ENCODE results near the gene ESPL1. TPM values are rescaled to one million over a fixed set of nuclear protein-coding genes. Genes with fewer than 3 reads are reported as not detected.
A peak's percentile ranks its signal among the peaks of the same experiment; 100 is the strongest.

The ESPL1 gene
- total RNA-seq, 4 donors from 2014 or later = 0.13 to 1.5 (median 0.52) TPM

DNA sequence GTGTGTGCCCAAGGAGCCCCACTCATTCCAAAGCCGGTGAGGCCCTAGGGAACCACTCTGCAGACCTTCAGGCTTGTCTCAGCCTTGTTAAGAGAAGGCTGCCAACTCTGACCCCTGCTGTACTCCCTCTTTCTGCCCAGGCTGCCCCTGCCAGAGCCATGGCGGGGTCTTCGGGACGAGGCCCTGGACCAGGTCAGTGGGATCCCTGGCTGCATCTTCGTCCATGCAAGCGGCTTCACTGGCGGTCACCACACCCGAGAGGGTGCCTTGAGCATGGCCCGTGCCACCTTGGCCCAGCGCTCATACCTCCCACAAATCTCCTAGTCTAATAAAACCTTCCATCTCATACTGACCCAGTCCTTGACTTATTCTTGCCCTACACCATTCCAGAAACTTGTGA, 38.7 kb downstream of the ESPL1 start:
- peaks cover 47 to 52% of the 10 kb centered on the region in 2 donors for H3K36me3 ChIP-seq

DNA sequence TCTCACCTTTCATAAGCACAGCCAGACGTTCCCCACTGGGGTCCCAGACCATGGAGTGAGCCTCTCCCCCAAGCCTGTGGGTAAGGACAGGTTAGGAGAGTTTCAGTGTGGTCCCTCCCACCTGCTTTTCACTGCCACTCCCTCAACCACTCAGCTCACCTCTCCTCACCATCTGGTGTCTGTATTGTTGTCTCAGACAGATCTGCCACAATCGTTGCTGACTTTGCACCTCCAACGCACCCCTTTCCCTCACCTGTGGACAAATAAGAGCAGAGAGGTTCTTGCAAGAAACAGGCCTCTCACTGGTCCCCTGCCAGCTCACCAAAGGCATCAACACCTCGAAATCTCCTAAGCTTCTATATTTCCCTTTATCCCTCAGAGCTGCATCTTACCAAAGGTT, 40.2 kb downstream of the ESPL1 start:
- no peak for DNase-seq
- no peak overlapping the region for H3K4me3 ChIP-seq (replicated peaks in 1 of 3)
- no peaks in the 10 kb centered on the region for H3K9me3 ChIP-seq
- no peaks in the 10 kb centered on the region for H3K27me3 ChIP-seq
- no peaks in the 10 kb centered on the region for H3K4me1 ChIP-seq
- peaks cover 38 to 43% of the 10 kb centered on the region in 2 donors for H3K36me3 ChIP-seq
- intact Hi-C loops (cut with DNase I) = no loop called here
- TF ChIP-seq POLR2A (IDR thresholded peaks at IDR 0.05) = no peak
- TF ChIP-seq, protein P1, sequence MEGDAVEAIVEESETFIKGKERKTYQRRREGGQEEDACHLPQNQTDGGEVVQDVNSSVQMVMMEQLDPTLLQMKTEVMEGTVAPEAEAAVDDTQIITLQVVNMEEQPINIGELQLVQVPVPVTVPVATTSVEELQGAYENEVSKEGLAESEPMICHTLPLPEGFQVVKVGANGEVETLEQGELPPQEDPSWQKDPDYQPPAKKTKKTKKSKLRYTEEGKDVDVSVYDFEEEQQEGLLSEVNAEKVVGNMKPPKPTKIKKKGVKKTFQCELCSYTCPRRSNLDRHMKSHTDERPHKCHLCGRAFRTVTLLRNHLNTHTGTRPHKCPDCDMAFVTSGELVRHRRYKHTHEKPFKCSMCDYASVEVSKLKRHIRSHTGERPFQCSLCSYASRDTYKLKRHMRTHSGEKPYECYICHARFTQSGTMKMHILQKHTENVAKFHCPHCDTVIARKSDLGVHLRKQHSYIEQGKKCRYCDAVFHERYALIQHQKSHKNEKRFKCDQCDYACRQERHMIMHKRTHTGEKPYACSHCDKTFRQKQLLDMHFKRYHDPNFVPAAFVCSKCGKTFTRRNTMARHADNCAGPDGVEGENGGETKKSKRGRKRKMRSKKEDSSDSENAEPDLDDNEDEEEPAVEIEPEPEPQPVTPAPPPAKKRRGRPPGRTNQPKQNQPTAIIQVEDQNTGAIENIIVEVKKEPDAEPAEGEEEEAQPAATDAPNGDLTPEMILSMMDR (IDR thresholded peaks at IDR 0.05) = no peak
- 72 to 75% methylated on average over 4 of the region's 4 CpGs for WGBS, 2 donors
- H3K27ac ChIP-seq = no peak overlapping the region

More for the DNA sequence above, 38.7 kb downstream of the ESPL1 start:
- H3K9me3 ChIP-seq = no peaks in the 10 kb centered on the region
- H3K27me3 ChIP-seq = no peaks in the 10 kb centered on the region
- H3K4me1 ChIP-seq = no peaks in the 10 kb centered on the region
- no peak for TF ChIP-seq POLR2A (IDR thresholded peaks at IDR 0.05)
- TF ChIP-seq, protein P1 (IDR thresholded peaks at IDR 0.05) = no peak
- no peak for DNase-seq
- intact Hi-C loops (cut with DNase I) = no loop called here
- no peak overlapping the region for H3K4me3 ChIP-seq (replicated peaks in 1 of 3)
- H3K27ac ChIP-seq = no peak overlapping the region
- 95 to 96% methylated on average over 10 of the region's 10 CpGs for WGBS, 2 donors

DNA sequence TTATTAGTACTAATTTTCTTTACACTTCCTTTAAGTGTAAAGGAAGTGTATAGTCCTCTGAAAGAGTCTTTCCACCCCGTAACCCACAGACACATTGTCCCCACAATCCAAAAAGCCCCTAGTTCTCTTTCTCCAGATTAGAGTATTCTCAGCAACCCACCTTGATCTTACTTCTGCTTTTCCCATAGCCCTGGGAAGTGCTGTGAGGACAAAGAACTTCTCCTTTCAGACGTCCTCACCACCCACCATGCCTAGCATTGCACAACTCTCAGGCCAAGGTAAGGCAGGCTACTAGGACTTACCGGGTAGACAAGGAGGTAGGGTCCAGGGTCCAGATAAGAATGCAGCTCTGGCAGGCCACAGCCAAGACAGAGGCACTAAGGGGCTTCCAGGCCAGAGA, 45.9 kb downstream of the ESPL1 start:
- Histone ChIP-seq H3K36me3 (peaks cover 22 to 32% of the 10 kb centered on the region in 2 donors), H3K27ac (no peak overlapping the region), H3K4me3 (replicated peaks in 1 of 3) (no peak overlapping the region), H3K9me3 (no peaks in the 10 kb centered on the region), H3K4me1 (no peaks in the 10 kb centered on the region), H3K27me3 (no peaks in the 10 kb centered on the region)
- WGBS, 2 donors = 64 to 90% methylated on average over 2 to 3 of the region's 3 CpGs
- no peak for DNase-seq
- intact Hi-C loops (cut with DNase I) = no loop called here
- TF ChIP-seq, protein P1 (IDR thresholded peaks at IDR 0.05) = no peak
- no peak for TF ChIP-seq POLR2A (IDR thresholded peaks at IDR 0.05)

DNA sequence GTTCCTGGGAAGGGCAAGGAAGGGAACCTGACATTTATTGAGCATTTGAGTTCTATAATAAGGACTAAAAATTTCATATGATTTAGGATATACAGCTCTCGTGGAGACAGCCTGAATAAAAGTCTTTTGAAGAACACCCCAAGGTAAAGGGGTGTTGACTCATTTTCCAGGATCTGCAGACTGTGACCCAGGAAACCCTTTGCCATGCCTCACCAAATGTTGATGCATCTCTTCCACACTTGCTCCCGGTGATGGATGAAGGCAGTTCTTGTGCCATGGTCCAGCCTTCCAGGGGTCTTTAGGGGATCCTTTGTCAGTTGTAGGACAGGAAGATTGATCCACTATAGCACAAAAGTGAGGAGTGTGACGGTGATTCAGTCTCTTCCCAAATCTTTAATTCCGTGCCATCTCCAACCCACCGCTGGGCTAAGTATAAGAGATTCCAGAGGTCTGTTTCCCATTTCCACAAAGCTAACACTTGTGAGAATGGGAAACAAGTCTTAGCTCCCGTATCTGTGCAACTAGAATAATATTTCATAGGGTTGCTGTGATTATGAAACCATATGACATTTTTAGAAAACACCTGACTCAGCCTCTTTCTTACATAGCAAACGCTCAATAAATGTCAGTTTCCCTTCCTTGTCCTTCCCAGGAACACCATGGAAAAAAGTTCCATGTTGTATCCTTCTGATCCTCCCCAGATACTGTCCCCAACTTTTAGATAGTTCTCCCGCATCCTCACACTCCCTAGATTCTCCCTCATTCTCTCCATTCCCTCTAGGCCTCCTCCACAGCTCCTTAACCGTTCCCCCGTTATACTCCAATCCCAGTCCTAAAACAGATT, 52.5 kb downstream of the ESPL1 start:
- no peaks in the 10 kb centered on the region for H3K9me3 ChIP-seq
- H3K4me3 ChIP-seq (replicated peaks in 1 of 3) = peak overlapping the region in 2 of 3 donors; percentile 58 to 82
- DNase-seq = no peak
- peaks cover 0 to 10% of the 10 kb centered on the region in 2 donors for H3K36me3 ChIP-seq
- WGBS, 2 donors = 49 to 50% methylated on average over 10 of the region's 10 CpGs
- TF ChIP-seq, protein P1 (IDR thresholded peaks at IDR 0.05) = no peak
- no peak for TF ChIP-seq POLR2A (IDR thresholded peaks at IDR 0.05)
- H3K27ac ChIP-seq = peak overlapping the region; percentile 86 to 90 (median 87)
- H3K27me3 ChIP-seq = no peaks in the 10 kb centered on the region
- H3K4me1 ChIP-seq = peaks cover 26% of the 10 kb centered on the region in 2 donors
- intact Hi-C loops (cut with DNase I) = loop anchor here (10.0 kb wide), 2 partner anchors 104 to 184 kb away; partner anchors contain the start of genes AMHR2, NPFF and TARBP2
